Ectodermal cell (in vitro differentiated cells): Measurements from ENCODE around the gene ANKRD6.

Experiments used
- H3K27ac ChIP-seq: 2 replicates; pipeline ENCODE4 v1.7.0; 2013; ENCODE audit warnings: mild to moderate bottlenecking, low read depth, low read length; ENCODE audit not compliant: insufficient read depth, poor library complexity, severe bottlenecking
- H3K27me3 ChIP-seq: 2 replicates; pipeline ENCODE4 v1.7.0; 2013; ENCODE audit warnings: mild to moderate bottlenecking, low read length; ENCODE audit not compliant: insufficient read depth, control insufficient read depth, poor library complexity, severe bottlenecking
- H3K36me3 ChIP-seq: one replicate; pipeline ENCODE4 v1.7.0; 2013; ENCODE audit warnings: low read length; ENCODE audit not compliant: control insufficient read depth, insufficient read depth
- H3K4me1 ChIP-seq: one replicate; pipeline ENCODE4 v1.7.0; 2013; ENCODE audit warnings: low read length; ENCODE audit not compliant: control insufficient read depth, insufficient read depth
- H3K4me3 ChIP-seq: 2 replicates; pipeline ENCODE4 v1.7.0; 2013; ENCODE audit warnings: low read depth, low read length, control low read depth; ENCODE audit not compliant: insufficient read depth
- H3K9me3 ChIP-seq: 2 replicates; pipeline ENCODE4 v1.7.0; 2013; ENCODE audit warnings: mild to moderate bottlenecking, low read length, moderate library complexity; ENCODE audit not compliant: control insufficient read depth
- WGBS, 2 experiments: methylation state at CpG; one replicate each; pipeline ENCODE4 v1.1.7; 2013; ENCODE audit warnings: missing lambda C conversion rate in 2 of 2; 5-methylcytosine and 5-hydroxymethylcytosine counted together

The ANKRD6 gene

GRCh38 chr6:89436226-89436625 lies 3.3 kb downstream of the ANKRD6 start:
- Histone ChIP-seq H3K27me3 (no peaks in the 10 kb centered on the region), H3K9me3 (no peaks in the 10 kb centered on the region), H3K4me3 (no peak overlapping the region), H3K4me1 (peaks cover 19% of the 10 kb centered on the region), H3K36me3 (no peaks in the 10 kb centered on the region), H3K27ac (no peak overlapping the region)
- WGBS, 2 experiments = 94% methylated on average over 2 of the region's 2 CpGs

GRCh38 chr6:89438248-89438647 lies 5.3 kb downstream of the ANKRD6 start:
- H3K4me1 ChIP-seq = peaks cover 19% of the 10 kb centered on the region
- no peak overlapping the region for H3K4me3 ChIP-seq
- H3K36me3 ChIP-seq = no peaks in the 10 kb centered on the region
- H3K27me3 ChIP-seq = no peaks in the 10 kb centered on the region
- WGBS, 2 experiments = 50 to 87% methylated on average over 1 of the region's 1 CpG
- no peaks in the 10 kb centered on the region for H3K9me3 ChIP-seq
- no peak overlapping the region for H3K27ac ChIP-seq

GRCh38 chr6:89439014-89439413 lies 6.1 kb downstream of the ANKRD6 start:
- WGBS, 2 experiments = 94 to 96% methylated on average over 2 of the region's 2 CpGs

GRCh38 chr6:89440200-89440599 lies 7.2 kb downstream of the ANKRD6 start:
- no peaks in the 10 kb centered on the region for H3K36me3 ChIP-seq
- 75 to 80% methylated on average over 3 of the region's 3 CpGs for WGBS, 2 experiments
- H3K4me3 ChIP-seq = no peak overlapping the region
- H3K27ac ChIP-seq = no peak overlapping the region
- no peaks in the 10 kb centered on the region for H3K27me3 ChIP-seq
- H3K4me1 ChIP-seq = peaks cover 10% of the 10 kb centered on the region
- no peaks in the 10 kb centered on the region for H3K9me3 ChIP-seq

More at GRCh38 chr6:89439014-89439413, 6.1 kb downstream of the ANKRD6 start:
- Histone ChIP-seq H3K36me3 (no peaks in the 10 kb centered on the region), H3K27ac (no peak overlapping the region), H3K27me3 (no peaks in the 10 kb centered on the region), H3K4me1 (peaks cover 19% of the 10 kb centered on the region), H3K9me3 (no peaks in the 10 kb centered on the region), H3K4me3 (no peak overlapping the region)

- Histone ChIP-seq H3K4me1 (no peaks in the 10 kb centered on the region), H3K27me3 (no peaks in the 10 kb centered on the region), H3K4me3 (no peak overlapping the region), H3K27ac (no peak overlapping the region), H3K9me3 (no peaks in the 10 kb centered on the region), H3K36me3 (no peaks in the 10 kb centered on the region)
- WGBS, 2 experiments = 97 to 98% methylated on average over 5 of the region's 5 CpGs
These were observed 10.7 kb downstream of the ANKRD6 start for GRCh38 chr6:89443658-89444057.

- Histone ChIP-seq H3K27ac (no peak overlapping the region), H3K27me3 (no peaks in the 10 kb centered on the region), H3K9me3 (no peaks in the 10 kb centered on the region), H3K4me1 (peaks cover 4% of the 10 kb centered on the region), H3K4me3 (no peak overlapping the region), H3K36me3 (no peaks in the 10 kb centered on the region)
- WGBS, 2 experiments = 85 to 87% methylated on average over 1 of the region's 1 CpG
These were observed 16.2 kb downstream of the ANKRD6 start for GRCh38 chr6:89449193-89449592.

- 90% methylated on average over 1 of the region's 1 CpG; no CpG with 5 or more reads in 1 of the 2 experiments for WGBS, 2 experiments
- Histone ChIP-seq H3K27me3 (no peaks in the 10 kb centered on the region), H3K9me3 (no peaks in the 10 kb centered on the region), H3K27ac (no peak overlapping the region), H3K4me1 (peaks cover 4% of the 10 kb centered on the region), H3K4me3 (no peak overlapping the region), H3K36me3 (no peaks in the 10 kb centered on the region)
These were observed 19.3 kb downstream of the ANKRD6 start for GRCh38 chr6:89452281-89452680.

GRCh38 chr6:89454300-89454699 lies 21.3 kb downstream of the ANKRD6 start:
- H3K4me3 ChIP-seq = no peak overlapping the region
- no peaks in the 10 kb centered on the region for H3K36me3 ChIP-seq
- H3K4me1 ChIP-seq = peaks cover 4% of the 10 kb centered on the region
- no peaks in the 10 kb centered on the region for H3K9me3 ChIP-seq
- no peak overlapping the region for H3K27ac ChIP-seq
- WGBS, 2 experiments = 96% methylated on average over 2 of the region's 2 CpGs
- no peaks in the 10 kb centered on the region for H3K27me3 ChIP-seq

GRCh38 chr6:89458704-89459103 lies 25.8 kb downstream of the ANKRD6 start:
- no peak overlapping the region for H3K27ac ChIP-seq
- no peak overlapping the region for H3K4me3 ChIP-seq
- H3K36me3 ChIP-seq = no peaks in the 10 kb centered on the region
- 93 to 98% methylated on average over 5 of the region's 5 CpGs for WGBS, 2 experiments
- no peaks in the 10 kb centered on the region for H3K27me3 ChIP-seq
- no peaks in the 10 kb centered on the region for H3K9me3 ChIP-seq
- no peaks in the 10 kb centered on the region for H3K4me1 ChIP-seq

- no peaks in the 10 kb centered on the region for H3K36me3 ChIP-seq
- no peak overlapping the region for H3K4me3 ChIP-seq
- H3K9me3 ChIP-seq = no peaks in the 10 kb centered on the region
- H3K27me3 ChIP-seq = no peaks in the 10 kb centered on the region
- H3K27ac ChIP-seq = no peak overlapping the region
- no CpG with 5 or more reads among the region's 1 CpG for WGBS, 2 experiments
- H3K4me1 ChIP-seq = no peaks in the 10 kb centered on the region
These were observed 26.5 kb downstream of the ANKRD6 start for GRCh38 chr6:89459501-89459900.

- no peaks in the 10 kb centered on the region for H3K36me3 ChIP-seq
- 89 to 93% methylated on average over 7 of the region's 7 CpGs for WGBS, 2 experiments
These were observed 27.8 kb downstream of the ANKRD6 start for GRCh38 chr6:89460713-89461112.

More at GRCh38 chr6:89460713-89461112, 27.8 kb downstream of the ANKRD6 start:
- no peaks in the 10 kb centered on the region for H3K27me3 ChIP-seq
- no peaks in the 10 kb centered on the region for H3K9me3 ChIP-seq
- H3K4me3 ChIP-seq = no peak overlapping the region
- no peak overlapping the region for H3K27ac ChIP-seq
- H3K4me1 ChIP-seq = no peaks in the 10 kb centered on the region
